ENCODE data around the gene NUDT1.

DNA sequence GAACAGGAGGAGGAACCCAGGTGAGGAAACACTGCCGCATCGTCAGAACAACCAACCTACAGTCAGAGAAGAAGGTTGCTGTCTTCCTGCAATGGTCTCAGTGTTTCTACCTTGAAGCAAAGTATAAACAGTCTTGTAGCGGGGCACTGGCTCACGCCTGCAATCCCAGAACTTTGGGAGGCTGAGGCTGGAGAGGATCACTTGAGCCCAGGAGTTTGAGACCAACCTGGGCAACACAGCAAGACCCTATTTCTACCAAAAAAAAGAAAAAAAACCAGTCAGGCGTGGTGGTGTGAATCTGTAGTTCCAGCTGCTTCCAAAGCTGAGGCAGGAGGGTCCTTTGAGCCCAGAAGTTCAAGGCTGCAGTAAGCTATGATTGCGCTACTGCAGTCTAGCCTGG lies 48.9 kb downstream of the NUDT1 start:
- TF ChIP-seq, protein P1, sequence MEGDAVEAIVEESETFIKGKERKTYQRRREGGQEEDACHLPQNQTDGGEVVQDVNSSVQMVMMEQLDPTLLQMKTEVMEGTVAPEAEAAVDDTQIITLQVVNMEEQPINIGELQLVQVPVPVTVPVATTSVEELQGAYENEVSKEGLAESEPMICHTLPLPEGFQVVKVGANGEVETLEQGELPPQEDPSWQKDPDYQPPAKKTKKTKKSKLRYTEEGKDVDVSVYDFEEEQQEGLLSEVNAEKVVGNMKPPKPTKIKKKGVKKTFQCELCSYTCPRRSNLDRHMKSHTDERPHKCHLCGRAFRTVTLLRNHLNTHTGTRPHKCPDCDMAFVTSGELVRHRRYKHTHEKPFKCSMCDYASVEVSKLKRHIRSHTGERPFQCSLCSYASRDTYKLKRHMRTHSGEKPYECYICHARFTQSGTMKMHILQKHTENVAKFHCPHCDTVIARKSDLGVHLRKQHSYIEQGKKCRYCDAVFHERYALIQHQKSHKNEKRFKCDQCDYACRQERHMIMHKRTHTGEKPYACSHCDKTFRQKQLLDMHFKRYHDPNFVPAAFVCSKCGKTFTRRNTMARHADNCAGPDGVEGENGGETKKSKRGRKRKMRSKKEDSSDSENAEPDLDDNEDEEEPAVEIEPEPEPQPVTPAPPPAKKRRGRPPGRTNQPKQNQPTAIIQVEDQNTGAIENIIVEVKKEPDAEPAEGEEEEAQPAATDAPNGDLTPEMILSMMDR (conservative IDR thresholded peaks at IDR 0.05 in 1 of 2, IDR thresholded peaks at IDR 0.05 in 1 of 2; ENCODE audit: extremely low read depth in 1 of 2, insufficient read depth in 1 of 2, low read depth in 1 of 2, low read length in 2 of 2) = no peak
- no peak for TF ChIP-seq EZH2 (IDR thresholded peaks at IDR 0.05; ENCODE audit: borderline replicate concordance, low read length)

All from mammary epithelial cell (primary cell).